Urinary bladder (tissue), 4 donors: ENCODE measurements around the gene DMAC2. TPM values are rescaled to one million over a fixed set of nuclear protein-coding genes. Genes with fewer than 3 reads are reported as not detected.
"Not testable (repeated sequence)": the region's sequence is repeated elsewhere in the genome, so short reads cannot be mapped to it uniquely, and the experiment has no call there.

Experiments
- DNase-seq: peaks from one replicate; pipeline ENCODE4 v3.0.0-alpha.2; 2015; ENCODE audit errors: extremely low spot score
- H3K27ac ChIP-seq: one replicate; pipeline ENCODE4 v1.5.1; 2013; ENCODE audit warnings: low read depth, mild to moderate bottlenecking, moderate library complexity
- H3K36me3 ChIP-seq: one replicate; pipeline ENCODE4 v1.6.1; 2013; ENCODE audit warnings: mild to moderate bottlenecking, moderate library complexity; ENCODE audit not compliant: insufficient read depth
- H3K4me1 ChIP-seq: one replicate; pipeline ENCODE4 v1.6.1; 2013; ENCODE audit warnings: mild to moderate bottlenecking, moderate library complexity; ENCODE audit not compliant: insufficient read depth
- H3K4me3 ChIP-seq: one replicate; pipeline ENCODE4 v1.5.1; 2013; ENCODE audit warnings: low read depth, low read length
- WGBS: extraction: QIAGEN DNeasy Blood & Tissue Kit; methylation state at CpG from one replicate; pipeline ENCODE4 v1.1.7; 2013; 5-methylcytosine and 5-hydroxymethylcytosine counted together
- polyA plus RNA-seq: library from polyadenylated mRNA; stranded (reverse); fragments of 200-250 nt; gene quantifications from one replicate; pipeline ENCODE4 v1.2.3, GENCODE V29; 2013
- total RNA-seq: library from RNA; depleted of rRNA; stranded (reverse); fragments of >200 nt; gene quantifications from one replicate; pipeline ENCODE4 v1.2.3, GENCODE V29; 2014
- donor health status: healthy with polysubstance abuse.
- donor health status: healthy.

DMAC2 gene
- total RNA-seq: 15.2 TPM
- 77.4 TPM for polyA plus RNA-seq

DNA sequence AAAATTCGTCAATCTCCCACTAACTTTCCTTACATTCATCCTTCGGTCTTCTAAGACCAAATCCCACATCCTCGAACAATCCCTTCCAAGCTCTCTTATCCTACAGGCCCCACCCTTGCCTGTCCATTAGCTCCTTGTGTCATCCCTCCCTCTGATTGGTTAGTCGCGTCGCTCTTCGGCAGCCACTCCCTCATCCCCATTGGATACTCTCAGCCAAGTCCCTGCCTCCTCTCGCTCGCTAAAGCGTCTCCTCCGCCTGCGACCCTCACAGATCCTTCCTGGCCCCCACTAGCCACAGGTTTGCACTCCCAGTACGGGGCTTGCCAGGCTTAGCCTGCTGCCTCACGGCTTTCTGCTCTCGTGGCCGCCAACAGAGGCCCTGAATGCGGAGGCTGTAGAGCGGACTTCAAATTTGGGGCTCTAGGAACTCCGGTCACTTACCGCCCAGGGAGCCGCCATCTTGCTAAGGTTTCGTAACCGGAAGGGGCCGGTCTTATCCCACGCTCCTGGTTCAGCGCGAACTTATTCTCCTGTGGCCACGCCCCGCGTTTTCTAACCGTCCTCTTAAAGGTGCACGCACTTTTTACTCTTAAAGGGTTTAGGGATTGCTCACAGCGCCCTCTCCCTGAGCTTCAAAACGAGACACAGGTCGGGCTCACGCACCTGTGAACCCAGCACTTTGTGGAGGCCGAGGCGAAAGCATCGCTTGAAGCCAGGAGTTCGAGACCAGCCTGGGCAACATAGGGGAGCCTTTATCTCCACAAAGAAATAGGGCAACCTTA lies at the start of gene DMAC2:
DMAC2 (minus strand) TSS at position 472 of the 782 bp plus-strand sequence; CDS start at position 459, 13 bp downstream.
- Histone ChIP-seq H3K27ac (peak within 1 kb of the TSS; percentile 95), H3K36me3 (no peaks in the 10 kb centered on the region), H3K4me3 (peak within 1 kb of the TSS; percentile 60), H3K4me1 (no peaks in the 10 kb centered on the region)
- DNase-seq: peak; percentile 96
- WGBS: under 1% methylated on average over 40 of the region's 40 CpGs

DNA sequence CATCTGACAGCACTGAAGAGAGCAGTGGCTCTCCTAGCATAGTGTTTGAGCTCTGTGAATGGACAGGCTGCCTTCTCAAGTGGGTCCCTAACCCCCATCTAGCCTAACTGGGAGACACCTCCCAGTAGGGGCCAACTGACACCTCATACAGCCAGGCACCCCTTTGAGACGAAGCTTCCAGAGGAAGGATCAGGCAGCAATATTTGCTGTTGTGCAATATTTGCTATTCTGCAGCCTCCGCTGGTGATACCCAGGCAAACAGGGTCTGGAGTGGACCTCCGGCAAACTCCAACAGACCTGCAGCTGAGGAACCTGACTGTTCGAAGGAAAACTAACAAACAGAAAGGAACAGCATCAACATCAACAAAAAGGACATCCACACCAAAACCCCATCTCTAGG lies 47.2 kb upstream of the DMAC2 start:
- DNase-seq, H3K4me3 ChIP-seq, H3K4me1 ChIP-seq, H3K36me3 ChIP-seq, H3K27ac ChIP-seq: not testable (repeated sequence)
- WGBS: 86% methylated on average over 4 of the region's 4 CpGs

GRCh38 chr19:41484822-41485221 lies 45.1 kb upstream of the DMAC2 start:
- H3K4me3 ChIP-seq: no peak overlapping the region
- H3K36me3 ChIP-seq: no peaks in the 10 kb centered on the region
- no peak for DNase-seq
- no peak overlapping the region for H3K27ac ChIP-seq
- H3K4me1 ChIP-seq: no peaks in the 10 kb centered on the region
- WGBS: 77% methylated on average over 4 of the region's 4 CpGs

GRCh38 chr19:41480336-41480735 lies 40.6 kb upstream of the DMAC2 start:
- Histone ChIP-seq H3K4me3 (no peak overlapping the region), H3K27ac (no peak overlapping the region), H3K36me3 (no peaks in the 10 kb centered on the region), H3K4me1 (no peaks in the 10 kb centered on the region)
- no peak for DNase-seq
- WGBS: 76% methylated on average over 12 of the region's 12 CpGs

- WGBS: 72% methylated on average over 8 of the region's 8 CpGs
- Histone ChIP-seq H3K27ac (no peak overlapping the region), H3K4me1 (no peaks in the 10 kb centered on the region), H3K4me3 (no peak overlapping the region), H3K36me3 (no peaks in the 10 kb centered on the region)
- DNase-seq: no peak
Observed at GRCh38 chr19:41479757-41480191, 40.1 kb upstream of the DMAC2 start.

DNA sequence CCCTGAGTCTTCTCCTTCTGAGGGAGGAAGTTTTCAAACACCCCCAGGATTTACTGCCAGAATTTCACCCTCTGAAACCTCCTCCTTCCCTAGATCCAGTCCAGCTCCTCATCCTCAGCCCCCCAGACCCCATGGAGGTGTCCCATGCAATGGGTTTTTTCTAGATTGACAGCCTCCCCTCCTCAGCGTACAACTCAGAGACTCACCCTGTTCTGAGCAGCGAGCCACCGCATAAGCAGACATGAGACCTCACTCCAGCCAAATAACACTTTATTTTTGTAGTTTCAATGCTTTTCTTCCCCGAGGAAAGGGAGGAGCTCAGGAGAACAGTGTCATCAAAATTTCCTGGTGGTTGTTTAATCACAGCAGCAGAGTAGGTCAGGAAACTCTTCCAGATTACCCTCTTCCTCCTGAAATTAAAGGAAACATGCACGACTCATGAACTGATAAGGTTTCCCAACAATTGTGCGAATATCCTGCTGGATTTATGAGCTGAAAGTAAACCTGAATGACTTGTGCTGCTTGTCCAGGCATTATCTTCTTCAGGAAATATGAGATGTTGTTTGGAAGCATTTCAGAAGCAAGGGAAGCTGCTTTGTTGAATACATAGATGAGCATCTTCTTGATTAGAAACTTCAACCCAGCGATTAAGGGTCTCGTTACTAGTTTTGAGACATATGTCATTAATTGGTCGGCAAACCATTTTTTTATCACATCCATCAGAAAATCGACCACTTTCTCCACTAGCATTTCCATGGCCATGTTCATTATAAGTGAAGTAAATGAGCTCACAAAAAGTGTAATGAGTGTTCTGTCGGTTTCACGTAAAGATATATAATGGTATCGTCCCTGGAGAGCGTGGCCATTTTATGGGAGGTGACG lies 39.4 kb upstream of the DMAC2 start:
- H3K4me3 ChIP-seq: no peak overlapping the region
- no peak for DNase-seq
- H3K36me3 ChIP-seq: no peaks in the 10 kb centered on the region
- no peak overlapping the region for H3K27ac ChIP-seq
- 64% methylated on average over 15 of the region's 15 CpGs for WGBS
- H3K4me1 ChIP-seq: no peaks in the 10 kb centered on the region

GRCh38 chr19:41478171-41478570 lies 38.5 kb upstream of the DMAC2 start:
- H3K4me3 ChIP-seq: no peak overlapping the region
- H3K27ac ChIP-seq: no peak overlapping the region
- 66% methylated on average over 8 of the region's 8 CpGs for WGBS
- DNase-seq: no peak
- H3K4me1 ChIP-seq: no peaks in the 10 kb centered on the region
- no peaks in the 10 kb centered on the region for H3K36me3 ChIP-seq

DNA sequence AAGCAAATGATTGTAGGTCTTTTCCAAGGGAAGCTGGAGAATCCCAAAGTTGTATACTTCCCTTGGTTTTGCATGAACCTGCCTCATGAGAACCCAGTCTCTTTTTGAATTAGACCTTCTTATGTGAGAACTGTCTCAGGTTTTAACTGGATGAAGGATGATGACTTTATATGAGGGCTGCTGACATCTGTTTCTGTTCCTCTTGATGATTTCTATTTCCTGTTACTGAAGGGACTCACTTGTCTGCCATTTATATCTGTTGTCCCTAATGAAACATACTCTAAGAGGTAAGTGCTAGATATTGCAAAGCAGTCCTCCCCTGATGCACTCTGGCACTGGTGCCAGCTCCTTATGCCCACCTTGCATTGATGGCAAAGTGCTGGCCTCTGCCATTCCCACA lies 36.9 kb upstream of the DMAC2 start:
- H3K4me3 ChIP-seq: no peak overlapping the region
- peaks cover 1% of the 10 kb centered on the region for H3K4me1 ChIP-seq
- no peak for DNase-seq
- H3K36me3 ChIP-seq: no peaks in the 10 kb centered on the region
- H3K27ac ChIP-seq: no peak overlapping the region

GRCh38 chr19:41463257-41464256 lies 23.8 kb upstream of the DMAC2 start:
- H3K4me1 ChIP-seq, H3K36me3 ChIP-seq, DNase-seq, H3K27ac ChIP-seq, H3K4me3 ChIP-seq: not testable (repeated sequence)
- 82% methylated on average over 22 of the region's 22 CpGs for WGBS

GRCh38 chr19:41462497-41462896 lies 22.8 kb upstream of the DMAC2 start:
- no peak for DNase-seq
- no peak overlapping the region for H3K4me3 ChIP-seq
- 59% methylated on average over 6 of the region's 6 CpGs for whole genome bisulfite sequencing
- no peaks in the 10 kb centered on the region for H3K4me1 ChIP-seq
- H3K27ac ChIP-seq: no peak overlapping the region
- H3K36me3 ChIP-seq: no peaks in the 10 kb centered on the region

DNA sequence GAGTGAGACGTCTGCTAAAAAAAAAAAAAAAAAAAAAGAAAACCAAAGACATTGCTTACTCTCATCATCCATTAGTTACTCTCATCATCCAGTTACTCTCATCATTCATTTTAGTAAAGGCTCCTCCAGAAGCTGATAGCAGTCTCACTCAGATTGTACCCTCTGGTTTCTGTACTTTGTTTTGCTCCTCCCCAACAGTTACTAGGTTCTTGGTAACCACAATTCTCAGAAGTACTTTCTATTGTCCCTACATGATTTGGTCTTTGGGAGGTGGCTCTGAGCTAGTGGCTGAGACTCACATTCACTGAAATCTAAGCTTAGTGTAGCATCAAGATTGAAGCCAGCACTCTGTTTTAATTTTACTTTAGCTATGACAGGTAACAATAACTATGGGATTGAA lies 17.5 kb upstream of the DMAC2 start:
- Histone ChIP-seq H3K4me1 (no peaks in the 10 kb centered on the region), H3K4me3 (no peak overlapping the region), H3K36me3 (no peaks in the 10 kb centered on the region), H3K27ac (no peak overlapping the region)
- 25% methylated on average over 1 of the region's 1 CpG for WGBS
- no peak for DNase-seq

DNA sequence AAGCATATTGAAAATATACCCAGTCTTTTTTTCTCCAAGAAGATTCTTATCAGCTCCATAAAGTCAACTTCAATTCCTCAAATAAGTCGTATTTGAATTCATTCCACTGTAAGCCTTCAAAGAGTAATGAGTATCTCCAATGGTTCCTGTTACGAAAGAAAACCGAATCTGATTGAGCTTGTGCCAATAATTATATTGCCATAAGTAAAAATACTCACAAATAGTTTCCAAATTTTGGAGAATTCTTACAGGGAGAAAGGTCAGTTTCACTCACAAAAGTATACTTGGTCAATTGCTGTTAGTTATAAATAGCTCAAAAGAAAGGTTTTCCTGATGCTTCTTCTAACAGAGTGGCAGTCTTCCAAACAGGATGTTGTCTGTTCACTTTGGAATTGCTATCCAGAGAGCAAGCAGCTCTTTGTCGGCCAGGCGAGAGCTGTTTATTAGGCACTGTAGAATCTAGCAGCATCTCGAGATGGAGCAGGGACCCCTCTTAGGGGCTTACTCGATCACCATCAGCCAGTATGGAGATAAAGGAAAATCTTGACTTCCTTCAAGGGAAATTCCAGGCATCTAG lies 16.7 kb upstream of the DMAC2 start:
- DNase-seq: peak; percentile 39
- 18% methylated on average over 7 of the region's 7 CpGs for WGBS
- H3K27ac ChIP-seq: no peak overlapping the region
- no peak overlapping the region for H3K4me3 ChIP-seq
- no peaks in the 10 kb centered on the region for H3K36me3 ChIP-seq
- H3K4me1 ChIP-seq: no peaks in the 10 kb centered on the region

DNA sequence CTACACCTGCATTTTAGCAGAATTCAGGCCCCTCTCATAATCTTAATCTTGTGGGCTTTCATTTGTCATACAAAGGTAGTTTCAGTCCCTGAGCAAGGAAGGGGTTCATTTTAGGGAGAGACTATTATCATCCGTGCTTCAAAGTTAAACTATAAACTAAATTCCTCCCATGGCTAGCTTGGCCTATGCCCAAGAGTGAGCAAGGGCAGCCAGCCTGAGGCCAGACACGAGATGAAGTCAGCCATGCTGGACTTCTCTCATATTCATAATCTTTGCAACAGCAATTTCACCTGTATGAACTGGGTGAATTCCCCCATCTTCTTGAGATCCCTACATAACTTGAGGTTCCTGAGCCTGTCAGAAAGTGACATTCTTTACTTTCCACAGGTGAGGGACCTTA lies 16.2 kb upstream of the DMAC2 start:
- 13% methylated on average over 2 of the region's 2 CpGs for WGBS
- DNase-seq: no peak
- Histone ChIP-seq H3K36me3 (no peaks in the 10 kb centered on the region), H3K4me1 (no peaks in the 10 kb centered on the region), H3K4me3 (no peak overlapping the region), H3K27ac (peak overlapping the region; percentile 6)
